Thoracic aorta (tissue), 2 donors: ENCODE results near the gene EVC. TPM values are rescaled to one million over a fixed set of nuclear protein-coding genes. Genes with fewer than 3 reads are reported as not detected.

Experiments
- ATAC-seq: fragments of 150-250 bp; one replicate; pipeline ENCODE4 v1.8.0; 2017; ENCODE audit warnings: low read depth; ENCODE audit not compliant: insufficient number of reproducible peaks, low FRiP score
- DNase-seq: peaks from one replicate; pipeline ENCODE4 v3.0.0-alpha.2; 2020; ENCODE audit warnings: low spot score
- H3K27ac ChIP-seq, 2 donors: fragments of 200-600 bp; sonication (generic); 1 replicate in 1 of 2; 2 replicates in 1 of 2; pipeline ENCODE4 v1.5.1; 2016; ENCODE audit warnings: mild to moderate bottlenecking in 2 of 2, moderate library complexity in 2 of 2
- H3K27me3 ChIP-seq: fragments of 200-600 bp; sonication (generic); replicated peaks from 2 replicates; pipeline ENCODE4 v1.6.0; 2016; ENCODE audit warnings: mild to moderate bottlenecking; ENCODE audit not compliant: insufficient read depth
- H3K36me3 ChIP-seq: fragments of 200-600 bp; sonication (generic); one replicate; pipeline ENCODE4 v1.5.1; 2016
- H3K4me1 ChIP-seq, 2 donors: fragments of 200-600 bp; sonication (generic); 1 replicate in 1 of 2; 2 replicates in 1 of 2; pipeline versions ENCODE4 v1.5.1 to v1.6.0; 2016; ENCODE audit warnings: low read depth in 2 of 2, mild to moderate bottlenecking in 1 of 2; ENCODE audit not compliant: control insufficient read depth in 1 of 2
- H3K4me3 ChIP-seq: fragments of 200-600 bp; sonication (generic); 2 replicates; pipeline ENCODE4 v1.5.1; 2016; ENCODE audit warnings: mild to moderate bottlenecking
- H3K9me3 ChIP-seq: fragments of 200-600 bp; sonication (generic); 2 replicates; pipeline ENCODE4 v1.5.1; 2016
- CTCF ChIP-seq: fragments of 200-600 bp; sonication (generic); IDR thresholded peaks from one replicate; pipeline ENCODE4 v1.5.1; 2019; ENCODE audit warnings: antibody characterized with exemption
- total RNA-seq, 2 donors: library from RNA; depleted of rRNA; stranded (reverse); fragments of >200 nt; gene quantifications; one replicate each; pipeline versions ENCODE4 v1.1.0 to v1.2.3, GENCODE V29; 2016

Gene EVC
- total RNA-seq, 2 donors from 2014 or later: 65.1 to 88.5 TPM

GRCh38 chr4:5799406-5799805, 88.4 kb downstream of the EVC start:
- Histone ChIP-seq H3K4me3 (no peak overlapping the region), H3K4me1 (no peaks in the 10 kb centered on the region), H3K27ac (no peak overlapping the region), H3K36me3 (peaks cover 61% of the 10 kb centered on the region), H3K9me3 (no peaks in the 10 kb centered on the region), H3K27me3 (no peaks in the 10 kb centered on the region)
- ATAC-seq (no peak), DNase-seq (no peak)
- no peak for TF ChIP-seq CTCF

- Histone ChIP-seq H3K9me3 (no peaks in the 10 kb centered on the region), H3K4me1 (no peaks in the 10 kb centered on the region), H3K4me3 (no peak overlapping the region), H3K27ac (no peak overlapping the region), H3K27me3 (no peaks in the 10 kb centered on the region), H3K36me3 (peaks cover 65% of the 10 kb centered on the region)
- TF ChIP-seq CTCF: no peak
- no peak for ATAC-seq
- DNase-seq: no peak
These were observed 89.5 kb downstream of the EVC start for GRCh38 chr4:5800496-5800895.

GRCh38 chr4:5801696-5802095, 90.7 kb downstream of the EVC start:
- no peak for DNase-seq
- Histone ChIP-seq H3K36me3 (peaks cover 58% of the 10 kb centered on the region), H3K27me3 (no peaks in the 10 kb centered on the region), H3K4me3 (no peak overlapping the region), H3K9me3 (no peaks in the 10 kb centered on the region), H3K27ac (no peak overlapping the region), H3K4me1 (no peaks in the 10 kb centered on the region)
- no peak for TF ChIP-seq CTCF
- no peak for ATAC-seq

GRCh38 chr4:5802565-5802964, 91.6 kb downstream of the EVC start:
- H3K27me3 ChIP-seq: no peaks in the 10 kb centered on the region
- DNase-seq (no peak), ATAC-seq (no peak)
- no peaks in the 10 kb centered on the region for H3K9me3 ChIP-seq
- H3K27ac ChIP-seq: no peak overlapping the region
- TF ChIP-seq CTCF: no peak
- H3K36me3 ChIP-seq: peaks cover 49% of the 10 kb centered on the region
- H3K4me3 ChIP-seq: no peak overlapping the region
- H3K4me1 ChIP-seq: no peaks in the 10 kb centered on the region

- no peak overlapping the region for H3K27ac ChIP-seq
- ATAC-seq (no peak), DNase-seq (no peak)
- no peaks in the 10 kb centered on the region for H3K4me1 ChIP-seq
- no peaks in the 10 kb centered on the region for H3K27me3 ChIP-seq
- H3K4me3 ChIP-seq: no peak overlapping the region
- no peaks in the 10 kb centered on the region for H3K9me3 ChIP-seq
- TF ChIP-seq CTCF: no peak
- peaks cover 47% of the 10 kb centered on the region for H3K36me3 ChIP-seq
These were observed 93.7 kb downstream of the EVC start for GRCh38 chr4:5804656-5805055.
